GM19328 (cell line): ENCODE results near the gene NUAK1.

ENCODE experiments used
- ATAC-seq: cut with Tn5 transposase; IDR thresholded peaks from one replicate; pipeline ENCODE4 v1.9.1; 2021; ENCODE audit warnings: mild to moderate bottlenecking, moderate library complexity; ENCODE audit not compliant: unreplicated experiment

Gene NUAK1

GRCh38 chr12:106131676-106132075 is 7.1 kb downstream of the NUAK1 start:
- ATAC-seq = no peak

GRCh38 chr12:106130474-106131113 is 8.2 kb downstream of the NUAK1 start:
- ATAC-seq = no peak

- no peak for ATAC-seq
Measured at GRCh38 chr12:106128585-106129328, 10.0 kb downstream of the NUAK1 start.

DNA sequence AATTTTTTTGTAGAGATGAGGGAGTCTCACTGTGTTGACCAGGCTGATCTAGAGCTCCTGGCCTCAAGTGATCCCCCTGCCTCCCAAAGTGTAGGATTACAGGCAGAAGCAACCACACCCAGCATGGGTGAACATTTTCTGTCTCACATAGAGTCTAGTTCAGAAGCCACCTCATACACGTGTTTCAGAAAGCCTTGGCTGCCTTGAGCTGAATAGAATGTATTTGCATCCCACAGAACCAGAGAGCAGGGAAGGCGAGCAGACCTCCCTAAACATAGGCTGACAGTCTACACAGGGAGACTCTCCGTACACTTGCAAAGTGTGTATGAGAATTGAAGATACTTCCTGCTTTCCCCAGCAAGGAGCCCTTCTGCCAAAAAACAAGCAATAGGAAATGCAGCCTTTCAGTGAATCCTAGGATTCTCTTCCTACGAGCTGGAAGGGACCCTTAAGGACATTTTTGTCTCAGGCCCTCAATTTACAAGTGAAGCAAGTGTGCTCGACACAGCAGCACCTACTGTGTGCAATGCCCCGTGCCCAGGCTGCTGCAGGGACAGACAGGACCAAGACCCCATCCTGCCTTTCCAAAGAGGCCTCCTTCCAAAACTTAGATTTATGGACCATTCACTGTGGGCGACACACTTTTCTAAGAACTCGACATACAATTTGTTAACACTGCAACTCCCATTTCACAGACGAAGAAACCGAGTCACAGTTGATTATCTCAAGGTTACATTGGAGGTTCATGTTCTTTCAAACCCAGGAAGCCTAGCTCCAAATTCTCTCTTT is 11.2 kb downstream of the NUAK1 start:
- no peak for ATAC-seq

GRCh38 chr12:106126441-106127337 is 12.1 kb downstream of the NUAK1 start:
- no peak for ATAC-seq

- ATAC-seq = no peak
Measured at GRCh38 chr12:106125351-106126095, 13.2 kb downstream of the NUAK1 start.

DNA sequence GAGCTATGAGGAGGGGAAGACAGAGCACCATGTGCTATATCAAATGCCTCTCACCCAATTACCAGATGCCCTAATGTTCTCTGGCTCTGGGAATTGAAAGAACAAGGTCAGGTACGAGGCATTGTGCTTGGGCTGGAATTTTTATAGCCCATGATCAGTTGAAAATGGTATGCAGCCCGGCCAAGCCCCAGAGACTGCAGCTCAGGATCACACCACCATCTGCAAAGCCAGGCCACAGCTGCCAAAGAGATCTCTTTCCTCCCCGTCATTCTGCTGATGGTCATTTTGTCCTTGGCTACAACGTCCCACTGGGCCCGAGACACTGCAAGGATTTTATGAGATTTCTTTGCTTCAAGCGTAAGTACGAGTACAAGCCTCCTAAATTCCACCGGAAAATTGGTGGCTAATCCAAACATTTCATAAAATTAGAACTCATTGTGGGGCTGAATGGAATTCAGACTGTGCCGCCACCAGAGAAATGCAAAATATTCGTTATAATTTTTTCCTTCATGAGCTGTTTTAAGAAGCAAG is 15.1 kb downstream of the NUAK1 start:
- ATAC-seq = no peak

- ATAC-seq = no peak
Measured at GRCh38 chr12:106123110-106123509, 15.6 kb downstream of the NUAK1 start.

DNA sequence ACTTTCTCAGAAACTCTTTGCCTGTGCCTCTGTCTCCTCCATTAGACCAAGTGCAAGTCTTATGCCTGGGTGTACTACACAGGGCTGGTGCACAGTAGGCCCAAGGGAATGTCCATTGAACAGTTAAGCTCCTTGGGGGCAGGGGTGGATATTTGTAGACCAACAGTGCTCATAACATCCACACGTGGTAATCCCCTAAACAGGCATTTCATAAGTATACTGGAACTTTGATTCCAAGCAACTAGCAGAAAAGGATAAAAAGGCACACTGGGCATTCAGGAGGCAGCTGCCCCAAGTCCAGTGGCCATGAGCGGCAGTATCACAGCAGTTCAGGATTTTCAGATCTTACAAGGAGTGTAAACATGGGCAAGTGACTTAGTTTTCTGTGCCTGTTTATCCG is 16.8 kb downstream of the NUAK1 start:
- ATAC-seq = no peak

GRCh38 chr12:106120519-106121105 is 18.1 kb downstream of the NUAK1 start:
- no peak for ATAC-seq

- no peak for ATAC-seq
Measured at GRCh38 chr12:106119301-106119700, 19.5 kb downstream of the NUAK1 start.

DNA sequence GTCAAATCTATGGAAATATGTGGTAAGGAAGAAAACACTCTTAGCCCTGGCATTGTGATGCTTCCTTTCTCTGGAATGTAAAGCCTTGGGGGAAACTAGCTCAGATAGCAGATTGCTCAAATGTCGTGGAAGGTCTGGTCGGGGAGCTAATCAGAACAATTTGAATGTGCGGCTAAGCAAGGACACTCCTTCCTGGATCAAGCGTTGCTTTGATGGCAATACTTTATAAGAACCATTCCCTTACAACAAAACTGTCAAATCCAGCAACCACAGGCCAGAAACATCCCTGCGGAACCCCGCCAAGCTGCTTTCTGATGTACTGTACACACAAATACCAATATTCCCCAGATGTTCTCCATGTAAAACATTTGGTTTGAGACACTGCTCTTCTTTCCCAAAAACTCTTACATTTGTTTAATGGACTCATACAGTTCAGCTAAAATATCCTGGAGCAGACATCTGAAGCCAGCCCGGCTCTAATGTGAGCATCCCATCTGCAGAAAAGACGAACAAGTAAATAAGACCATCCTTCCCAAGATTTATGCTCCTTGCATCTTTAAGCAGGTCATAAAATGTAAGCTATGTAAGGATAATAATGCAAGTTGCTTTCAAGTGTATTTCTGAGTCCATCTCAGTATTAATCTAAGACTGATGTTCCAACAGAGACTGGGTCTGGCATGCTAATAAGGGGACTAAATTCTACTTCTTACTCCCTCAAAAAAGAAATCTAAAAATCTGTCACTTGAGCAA is 20.2 kb downstream of the NUAK1 start:
- ATAC-seq = no peak

DNA sequence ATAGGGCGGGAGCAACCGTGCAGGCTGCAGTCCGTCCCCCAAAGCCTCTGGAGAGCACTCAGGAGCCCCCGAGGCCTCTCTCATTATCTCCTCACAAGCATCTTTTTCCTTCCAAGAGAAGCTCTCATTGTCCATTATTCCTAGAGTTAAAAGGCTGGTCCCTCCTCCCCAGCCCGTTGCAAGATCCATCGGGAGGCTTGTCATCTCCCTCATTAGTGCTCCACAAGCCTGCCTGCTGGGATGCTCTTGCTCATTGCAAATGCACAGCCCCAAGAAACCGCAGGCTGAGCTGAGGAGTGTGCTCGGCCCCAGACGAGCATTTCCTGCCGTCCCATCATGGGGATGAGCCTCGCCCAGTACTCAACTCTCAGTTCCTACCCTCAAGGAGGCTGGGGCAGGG is 23.3 kb downstream of the NUAK1 start:
- ATAC-seq = no peak

DNA sequence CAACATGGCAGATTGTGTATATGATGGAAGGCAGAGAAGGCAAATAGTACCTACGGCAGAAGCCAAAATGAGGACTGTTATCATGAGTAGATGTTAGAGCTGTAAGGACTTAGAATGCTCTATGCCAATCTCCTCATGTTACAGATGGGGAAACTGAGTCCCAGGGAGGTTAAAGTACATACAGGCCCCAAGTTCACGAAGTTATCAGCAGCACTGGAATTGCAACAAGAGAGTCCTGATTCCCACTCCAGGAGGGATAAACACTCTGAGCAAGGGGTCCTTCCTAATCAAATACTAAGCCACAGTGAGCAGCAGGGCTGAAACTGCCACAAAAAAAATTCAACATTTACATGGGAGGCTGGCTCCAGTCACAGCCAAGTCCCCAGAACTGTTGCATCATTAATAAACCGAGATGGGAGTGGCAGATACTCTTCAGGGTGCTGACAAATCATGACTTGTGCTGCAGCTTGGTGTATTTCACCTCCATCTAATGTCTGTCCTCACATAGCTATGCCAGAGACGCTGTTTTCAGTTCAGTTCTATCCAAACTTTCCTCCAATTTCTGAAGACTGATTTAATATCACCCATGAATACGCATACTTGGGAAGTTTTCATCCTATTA is 24.2 kb downstream of the NUAK1 start:
- ATAC-seq = no peak

- ATAC-seq = no peak
Measured at GRCh38 chr12:106113824-106114446, 24.8 kb downstream of the NUAK1 start.

- ATAC-seq = no peak
Measured at GRCh38 chr12:106113446-106113823, 25.3 kb downstream of the NUAK1 start.

- ATAC-seq = no peak
Measured at GRCh38 chr12:106113042-106113441, 25.7 kb downstream of the NUAK1 start.
